Measurements from ENCODE around the gene CD40LG.

Gene CD40LG

GRCh38 chrX:136697156-136697555 lies 49.2 kb downstream of the CD40LG start:
- DNase-seq (ENCODE audit: low read depth in 2 of 2), result no peak

- no peak for DNase-seq (ENCODE audit: low read depth in 2 of 2)
Observed at GRCh38 chrX:136708348-136708747, 60.4 kb downstream of the CD40LG start.
